HG03342 (cell line): ENCODE data around the gene PCNT.

ENCODE experiments used
- ATAC-seq: cut with Tn5 transposase; IDR thresholded peaks from one replicate; pipeline ENCODE4 v1.9.1; 2021; ENCODE audit warnings: mild to moderate bottlenecking, moderate library complexity; ENCODE audit not compliant: unreplicated experiment

PCNT gene

DNA sequence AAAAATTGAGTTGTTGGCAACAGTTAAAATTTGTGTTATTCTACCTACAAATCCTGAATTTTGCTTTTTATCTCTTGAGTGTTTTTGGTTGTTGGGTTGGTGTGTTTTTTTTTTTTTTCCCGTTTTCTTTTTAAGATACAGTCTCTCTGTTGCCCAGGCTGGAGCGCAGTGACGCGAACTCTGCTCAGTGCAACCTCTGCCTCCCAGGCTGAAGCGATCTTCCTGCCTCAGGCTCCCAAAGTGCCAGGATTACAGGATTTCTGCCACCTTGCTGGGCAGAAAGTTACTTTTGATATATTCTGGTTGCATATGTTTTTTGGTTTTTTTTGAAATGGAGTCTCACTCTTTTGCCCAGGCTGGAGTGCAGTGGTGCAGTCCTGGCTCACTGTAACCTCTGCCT lies 4.2 kb downstream of the PCNT start:
- no peak for ATAC-seq

DNA sequence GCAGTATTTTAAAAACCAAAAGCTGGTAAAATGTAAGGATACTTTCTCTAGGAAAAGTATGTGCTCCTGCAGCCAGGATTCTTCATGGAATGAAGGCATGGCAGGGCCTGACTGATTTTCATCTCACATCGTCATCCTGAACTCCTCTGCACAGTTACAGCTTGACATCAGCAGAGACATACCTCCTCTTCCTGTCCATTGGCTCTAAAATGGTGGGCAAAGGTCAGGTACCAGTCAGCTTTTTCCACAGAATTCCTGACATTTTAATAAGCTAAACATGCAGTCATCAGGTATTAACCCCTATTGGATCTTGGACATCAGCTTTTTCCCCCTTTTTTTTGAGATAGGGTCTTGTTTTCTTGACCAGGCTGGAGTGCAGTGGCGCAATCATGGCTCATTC lies 5.8 kb downstream of the PCNT start:
- ATAC-seq, result no peak

DNA sequence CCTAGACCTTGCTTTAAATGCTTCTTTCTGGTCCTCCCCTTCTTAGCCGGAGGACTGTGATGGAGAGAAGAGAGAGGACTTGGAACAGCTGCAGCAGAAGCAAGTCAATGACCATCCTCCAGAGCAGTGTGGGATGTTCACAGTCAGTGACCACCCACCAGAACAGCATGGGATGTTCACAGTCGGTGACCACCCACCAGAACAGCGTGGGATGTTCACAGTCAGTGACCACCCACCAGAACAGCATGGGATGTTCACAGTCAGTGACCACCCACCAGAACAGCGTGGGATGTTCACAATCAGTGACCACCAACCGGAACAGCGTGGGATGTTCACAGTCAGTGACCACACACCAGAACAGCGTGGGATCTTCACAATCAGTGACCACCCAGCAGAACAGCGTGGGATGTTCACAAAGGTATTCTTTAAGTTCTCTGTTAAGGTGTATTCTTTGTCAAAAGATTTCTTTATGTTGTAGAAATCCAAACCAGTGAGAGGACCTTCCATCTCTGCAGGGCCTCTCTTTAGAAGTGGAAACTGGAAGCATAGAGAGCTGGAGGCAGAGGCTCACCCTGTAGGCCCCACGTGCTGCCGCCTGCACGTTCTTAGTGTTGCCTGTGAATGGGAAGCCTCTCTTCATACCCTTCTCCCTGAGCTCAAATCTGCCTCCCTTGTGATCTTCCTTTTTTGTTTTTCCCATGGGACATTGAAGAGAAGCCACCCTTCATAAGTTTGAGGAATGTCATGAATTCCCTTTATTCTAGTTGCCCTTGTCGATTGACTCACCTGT lies 10.6 kb downstream of the PCNT start:
- no peak for ATAC-seq

DNA sequence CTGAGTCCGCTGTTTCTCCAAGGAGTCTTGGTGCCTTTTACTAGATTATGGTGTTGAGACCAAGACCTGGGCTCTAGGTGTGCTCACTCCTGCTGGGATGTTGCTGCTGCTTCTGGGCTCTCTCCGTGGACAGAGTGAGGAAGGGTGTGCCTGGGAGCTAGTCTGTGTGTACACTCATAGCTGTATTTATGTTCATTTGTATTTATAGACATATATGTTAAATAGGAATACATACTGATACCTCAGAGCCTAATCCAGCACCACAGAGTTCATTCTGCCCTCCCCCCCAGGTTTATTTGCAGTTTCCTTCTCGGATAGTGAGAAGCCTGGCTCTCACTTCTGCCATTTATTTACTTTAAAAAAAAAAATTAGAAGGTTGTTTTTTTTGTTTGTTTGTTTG lies 12.6 kb downstream of the PCNT start:
- no peak for ATAC-seq

DNA sequence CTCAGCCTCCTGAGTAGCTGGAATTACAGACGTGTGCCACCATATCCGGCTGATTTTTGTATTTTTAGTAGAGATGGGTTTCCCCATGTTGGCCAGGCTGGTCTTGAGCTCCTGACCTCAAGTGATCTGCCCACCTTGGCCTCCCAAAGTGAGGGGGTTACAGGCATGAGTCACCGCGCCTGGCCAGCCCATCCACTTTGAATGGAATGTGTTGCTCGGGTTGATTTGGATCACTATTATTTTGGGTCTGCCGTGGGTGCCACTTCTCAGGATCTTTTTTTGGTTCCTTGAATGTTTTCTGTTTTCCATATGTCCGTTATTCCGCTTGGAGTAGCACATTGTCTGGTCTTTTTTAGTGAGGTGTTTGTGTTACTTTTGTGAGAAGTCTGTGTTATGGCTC lies 17.0 kb downstream of the PCNT start:
- ATAC-seq, result no peak

DNA sequence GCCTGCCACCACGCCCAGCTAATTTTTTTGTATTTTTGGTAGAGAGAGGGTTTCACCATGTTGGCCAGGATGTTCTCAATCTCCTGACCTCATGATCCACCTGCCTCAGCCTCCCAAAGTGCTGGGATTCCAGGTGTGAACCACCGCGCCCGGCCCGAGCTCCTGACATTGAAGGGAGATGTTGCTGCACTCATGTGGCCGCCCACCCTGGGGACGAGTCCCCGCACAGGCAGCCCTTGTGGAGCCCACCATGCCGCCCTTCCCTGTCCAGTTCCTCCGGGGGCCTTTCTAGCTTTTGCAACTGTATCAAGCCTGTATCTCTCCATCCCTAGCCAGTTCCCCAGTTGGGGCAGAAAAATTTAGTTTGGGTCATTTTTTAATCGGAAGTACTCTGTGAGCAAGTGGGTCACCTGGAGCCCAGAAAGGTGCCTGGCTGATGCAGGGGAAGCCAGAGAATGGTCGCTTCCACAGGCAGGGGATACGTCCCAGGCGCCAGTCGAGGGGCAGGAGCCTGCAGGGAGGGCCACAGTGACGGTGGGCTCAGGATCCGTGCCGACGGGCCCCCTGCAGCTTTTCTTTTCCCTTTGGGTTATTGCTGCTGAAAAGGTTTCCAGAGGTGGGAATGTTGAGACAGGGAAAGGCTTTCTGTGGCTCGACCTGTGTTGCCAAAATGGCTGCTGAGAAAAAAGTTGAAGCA lies 20.4 kb downstream of the PCNT start:
- no peak for ATAC-seq

DNA sequence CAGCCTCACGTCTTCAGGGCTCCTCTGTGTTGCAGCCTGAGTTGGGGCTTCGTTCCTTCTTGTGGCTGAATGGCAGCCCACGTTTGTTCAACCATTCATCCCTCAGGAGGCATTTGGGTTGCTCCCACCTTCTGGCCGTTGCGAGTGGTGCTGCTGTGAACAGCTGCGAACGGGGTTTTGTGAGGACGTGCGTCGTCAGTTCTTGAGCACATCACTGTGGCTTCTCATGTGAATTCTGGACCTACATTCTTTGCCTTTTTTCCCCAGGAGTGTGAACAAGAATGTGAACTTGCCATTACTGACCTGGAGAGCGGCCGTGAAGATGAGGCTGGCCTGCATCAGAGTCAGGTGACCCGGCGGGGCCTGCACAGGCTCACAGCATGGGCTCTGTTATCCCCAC lies 21.9 kb downstream of the PCNT start:
- no peak for ATAC-seq

DNA sequence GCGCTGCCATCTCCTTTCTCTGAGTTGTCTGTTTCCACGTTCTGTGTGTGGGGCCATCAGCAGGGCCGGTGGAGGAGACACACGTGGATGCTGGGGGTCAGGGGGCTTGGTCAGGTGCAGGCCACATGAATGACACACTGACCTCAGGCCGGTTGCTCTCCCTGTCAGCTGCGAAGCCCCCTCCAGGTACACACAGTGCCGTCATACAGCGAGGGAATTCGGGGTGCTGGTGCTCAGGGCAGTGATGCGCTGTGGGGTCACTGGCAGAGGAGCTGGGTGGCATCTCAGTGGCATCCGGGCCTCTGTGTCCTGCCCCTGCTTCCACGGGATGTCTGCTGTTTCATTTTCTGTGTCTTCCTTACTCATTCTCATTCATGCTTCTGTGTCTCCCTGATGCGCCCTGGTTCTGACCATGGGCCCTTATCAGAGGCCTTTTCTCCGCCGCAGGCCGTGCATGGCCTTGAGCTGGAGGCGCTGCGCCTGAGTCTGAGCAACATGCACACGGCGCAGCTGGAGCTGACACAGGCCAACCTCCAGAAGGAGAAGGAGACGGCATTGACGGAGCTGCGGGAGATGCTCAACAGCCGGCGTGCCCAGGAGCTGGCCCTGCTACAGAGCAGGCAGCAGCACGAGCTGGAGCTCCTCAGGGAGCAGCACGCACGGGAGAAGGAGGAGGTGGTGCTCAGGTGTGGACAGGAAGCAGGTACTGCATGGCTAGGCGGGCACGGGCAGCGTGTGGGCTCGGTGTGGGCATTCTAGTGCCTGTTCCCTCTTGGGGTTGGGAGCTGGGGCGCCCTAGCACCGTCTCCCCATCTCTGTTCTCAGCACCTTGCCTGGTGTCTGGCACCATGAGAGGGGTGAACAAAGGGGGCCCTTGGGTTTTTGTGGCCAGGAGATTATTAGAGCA lies 22.6 kb downstream of the PCNT start:
- no peak for ATAC-seq

DNA sequence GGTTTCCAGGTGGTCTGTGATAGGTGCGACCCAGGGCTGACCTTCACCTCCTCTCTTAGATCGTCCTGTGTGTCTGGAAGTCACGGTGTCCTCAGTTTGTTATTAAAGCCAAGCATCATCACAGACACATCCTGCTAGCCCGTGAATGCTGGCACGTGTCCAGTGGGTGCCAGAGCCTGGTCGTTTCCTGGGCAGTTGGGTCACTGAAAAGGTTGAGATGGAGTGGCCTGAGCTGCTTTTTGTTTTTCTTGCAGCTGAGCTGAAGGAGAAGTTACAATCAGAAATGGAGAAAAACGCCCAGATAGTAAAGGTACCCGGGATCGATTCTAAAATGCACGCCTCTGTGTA lies 23.2 kb downstream of the PCNT start:
- ATAC-seq, result no peak

DNA sequence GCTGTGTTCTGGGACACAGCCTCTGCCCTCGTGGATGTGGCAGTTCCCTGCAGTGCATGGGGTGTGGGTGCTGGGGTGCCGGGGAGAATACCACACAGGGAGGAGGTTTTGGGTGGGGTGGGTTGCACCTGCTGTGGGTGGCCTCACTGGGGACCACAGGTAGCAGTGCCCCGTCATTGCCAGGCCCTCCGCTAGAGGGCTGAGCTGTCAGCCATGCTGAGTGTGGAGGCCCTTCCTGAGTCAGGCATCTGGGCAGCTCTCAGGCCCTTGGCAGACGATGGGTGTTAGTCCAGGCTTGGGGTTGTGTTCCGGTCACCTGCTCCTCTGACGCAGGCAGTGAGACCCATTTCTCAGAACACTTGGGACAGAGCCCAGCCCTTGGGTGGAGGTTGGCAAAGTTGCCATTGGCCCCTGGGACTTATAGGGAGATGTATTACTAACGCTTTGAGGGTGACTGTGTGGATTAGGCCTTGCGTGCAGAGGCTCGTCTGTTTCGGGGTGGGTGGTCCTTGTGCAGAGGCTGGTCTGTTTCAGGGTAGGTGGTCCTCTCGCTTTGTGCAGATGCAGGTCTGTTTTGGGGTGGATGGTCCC lies 23.9 kb downstream of the PCNT start:
- no peak for ATAC-seq

DNA sequence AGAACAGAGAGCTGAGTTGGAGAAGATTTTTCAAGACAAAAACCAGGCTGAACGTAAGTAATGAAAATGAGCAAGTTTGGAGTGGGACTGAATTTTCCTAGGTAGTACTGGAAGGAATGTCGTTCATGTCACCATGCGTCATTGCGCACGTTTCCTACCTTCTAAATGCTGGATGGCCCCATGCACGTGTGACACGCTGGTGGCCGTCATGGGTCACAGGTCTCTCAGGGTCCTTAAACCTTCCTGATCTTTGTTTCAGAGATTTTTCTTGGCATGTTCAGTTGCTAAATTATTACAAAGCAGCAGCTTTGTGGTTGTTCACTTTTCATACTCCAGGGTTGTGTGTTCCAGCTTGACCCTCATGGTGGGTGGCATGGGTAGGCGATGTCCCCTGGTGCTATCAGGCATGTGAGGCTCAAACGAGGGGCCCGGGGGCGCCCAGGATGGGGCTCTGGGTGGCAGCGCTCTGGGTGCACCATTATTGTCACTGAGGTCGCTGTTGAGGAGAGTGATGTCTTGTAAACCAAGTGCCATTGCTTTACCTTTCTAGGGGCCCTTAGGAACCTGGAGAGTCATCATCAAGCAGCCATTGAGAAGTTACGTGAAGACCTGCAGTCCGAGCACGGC lies 25.3 kb downstream of the PCNT start:
- no peak for ATAC-seq

DNA sequence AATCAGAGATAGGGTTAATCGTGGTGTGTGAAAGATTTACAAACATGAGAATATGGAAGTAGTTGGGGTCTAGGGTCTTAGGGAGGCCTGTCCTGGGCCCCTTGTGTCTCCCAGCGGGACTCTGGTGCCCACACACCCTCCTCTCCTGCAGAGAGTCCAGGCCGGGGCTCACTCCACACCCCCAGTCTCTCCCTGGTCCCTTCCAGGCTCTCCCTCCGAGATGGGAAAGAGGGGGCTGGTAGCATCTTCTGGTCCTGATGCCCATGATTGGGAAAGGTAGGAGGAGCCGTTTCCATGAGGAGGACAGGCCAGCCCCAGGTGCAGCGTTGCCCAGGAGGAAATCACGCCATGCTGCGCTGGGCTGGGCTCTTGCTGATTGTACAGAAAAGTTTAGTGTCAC lies 26.6 kb downstream of the PCNT start:
- no peak for ATAC-seq

DNA sequence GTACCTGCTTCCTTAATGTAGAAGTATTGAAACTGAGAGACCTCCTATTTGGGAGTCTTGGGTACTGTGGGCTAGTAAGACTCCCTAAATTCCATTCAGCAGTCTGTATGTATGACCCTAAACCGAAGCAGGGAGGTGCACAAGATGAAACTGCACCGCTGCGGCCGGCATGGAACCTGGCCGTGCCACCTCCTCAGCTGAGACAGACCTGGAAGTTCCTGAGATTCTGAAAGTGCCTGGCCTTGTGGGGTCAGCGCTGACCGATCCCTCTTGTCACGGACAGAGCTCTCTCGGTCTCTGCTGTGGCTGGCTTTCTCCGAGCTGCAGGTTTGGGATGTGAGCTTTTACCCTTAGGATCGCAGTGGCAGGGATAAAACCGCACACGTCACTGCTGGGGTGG lies 27.0 kb downstream of the PCNT start:
- ATAC-seq, result no peak

DNA sequence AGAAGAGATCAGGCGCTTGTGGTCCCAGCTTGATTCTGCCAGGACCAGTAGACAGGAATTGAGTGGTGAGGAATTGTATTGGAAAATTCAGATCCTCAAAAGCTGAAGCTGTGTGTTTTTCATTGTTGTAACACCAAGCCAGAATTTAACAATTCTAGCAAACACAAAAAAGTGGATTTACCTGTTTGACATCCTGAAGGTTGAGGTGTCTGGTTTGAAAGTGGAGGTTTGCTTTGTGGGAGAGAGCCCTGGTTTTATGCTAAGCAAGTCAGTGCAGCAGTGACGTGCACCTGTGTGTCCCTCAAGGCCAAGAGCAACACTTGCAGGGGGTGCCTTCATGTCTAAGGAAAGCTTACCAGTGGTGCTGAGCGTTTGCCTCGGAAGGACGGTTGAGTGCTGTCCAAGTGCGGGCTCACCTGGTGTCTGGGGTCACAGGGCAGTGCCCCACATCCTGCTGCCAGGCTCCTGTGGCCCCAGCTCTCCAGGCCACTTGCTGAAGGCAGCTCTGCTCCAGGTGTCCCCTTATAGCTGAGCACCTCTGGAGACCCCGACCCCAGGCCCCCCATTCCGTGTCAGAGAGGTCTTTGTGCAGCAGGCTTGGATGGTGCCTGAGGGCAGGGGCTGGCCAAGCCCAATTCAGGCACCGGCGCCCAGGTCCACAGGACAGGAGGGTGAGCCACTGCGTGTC lies 27.7 kb downstream of the PCNT start:
- ATAC-seq, result no peak

DNA sequence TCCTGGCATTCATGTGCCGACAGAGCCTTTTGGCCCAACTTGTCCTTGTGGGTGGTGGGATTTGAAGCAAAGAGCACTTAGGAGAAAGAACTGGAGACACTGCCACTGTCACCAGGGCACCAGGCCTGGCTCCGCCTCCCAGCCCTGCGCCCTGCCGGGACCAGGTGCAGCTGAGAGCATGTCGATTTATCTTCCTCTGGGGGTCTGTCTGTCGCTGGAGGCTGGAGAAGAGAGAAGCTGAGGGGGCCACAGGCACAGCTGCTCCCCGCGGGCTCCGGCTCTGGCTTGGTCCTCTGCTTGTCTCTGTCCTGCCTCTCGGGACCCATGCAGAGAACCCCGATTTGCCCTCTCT lies 28.2 kb downstream of the PCNT start:
- no peak for ATAC-seq

DNA sequence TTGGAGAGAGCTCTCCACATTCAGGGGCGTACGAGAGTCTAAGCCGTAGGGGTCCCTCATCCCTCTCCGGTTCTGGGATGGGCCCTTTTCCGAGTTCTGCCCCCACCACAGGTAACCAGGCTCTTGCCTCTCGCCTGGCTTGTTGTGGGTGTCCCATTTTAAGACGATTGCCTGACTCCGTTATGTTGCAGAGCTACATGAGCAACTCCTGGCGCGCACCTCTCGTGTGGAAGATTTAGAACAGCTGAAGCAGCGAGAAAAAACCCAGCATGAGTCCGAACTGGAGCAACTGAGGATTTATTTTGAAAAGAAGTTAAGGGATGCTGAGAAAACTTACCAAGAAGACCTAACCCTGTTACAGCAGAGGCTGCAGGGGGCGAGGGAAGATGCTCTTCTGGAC lies 29.0 kb downstream of the PCNT start:
- ATAC-seq, result no peak

DNA sequence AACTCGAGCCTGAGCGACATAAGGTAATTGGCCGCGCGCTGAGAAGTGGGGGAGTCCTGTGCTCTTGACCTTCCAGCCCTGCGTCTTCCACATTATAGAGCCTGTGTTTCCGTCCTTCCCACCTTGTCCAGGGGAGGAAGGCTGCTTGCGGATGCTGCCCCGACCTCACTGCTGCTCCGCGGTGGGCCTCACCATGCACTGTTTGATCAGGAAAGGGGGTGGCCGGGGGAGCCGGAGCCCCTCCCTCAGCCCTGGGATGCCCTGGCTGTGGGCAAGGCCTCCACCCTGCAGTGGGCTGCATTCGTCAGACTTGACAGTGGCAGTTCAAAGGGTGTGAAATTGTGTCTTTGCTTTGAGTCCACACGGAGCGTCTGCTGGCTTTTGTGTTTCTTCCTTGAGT lies 30.1 kb downstream of the PCNT start:
- no peak for ATAC-seq

DNA sequence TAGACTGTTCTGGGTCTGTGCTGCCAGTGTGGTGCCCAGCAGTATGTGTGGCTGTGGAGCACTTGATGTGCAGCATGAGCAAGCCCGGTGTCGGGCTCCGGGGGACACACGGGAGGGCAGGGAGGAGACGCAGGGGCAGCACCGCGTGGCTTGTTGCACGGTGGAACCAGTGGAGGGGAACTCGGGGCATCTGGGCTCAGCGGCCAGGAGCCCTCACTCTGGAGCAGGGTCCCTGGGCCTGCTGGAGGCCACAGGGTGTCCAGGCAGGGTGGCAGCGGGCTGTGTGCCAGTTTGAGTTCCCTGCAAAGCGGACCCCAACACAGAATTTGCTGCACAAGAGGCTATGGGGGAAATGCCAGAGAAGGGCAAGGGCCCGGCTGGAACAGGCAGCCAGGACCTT lies 30.6 kb downstream of the PCNT start:
- ATAC-seq, result no peak

DNA sequence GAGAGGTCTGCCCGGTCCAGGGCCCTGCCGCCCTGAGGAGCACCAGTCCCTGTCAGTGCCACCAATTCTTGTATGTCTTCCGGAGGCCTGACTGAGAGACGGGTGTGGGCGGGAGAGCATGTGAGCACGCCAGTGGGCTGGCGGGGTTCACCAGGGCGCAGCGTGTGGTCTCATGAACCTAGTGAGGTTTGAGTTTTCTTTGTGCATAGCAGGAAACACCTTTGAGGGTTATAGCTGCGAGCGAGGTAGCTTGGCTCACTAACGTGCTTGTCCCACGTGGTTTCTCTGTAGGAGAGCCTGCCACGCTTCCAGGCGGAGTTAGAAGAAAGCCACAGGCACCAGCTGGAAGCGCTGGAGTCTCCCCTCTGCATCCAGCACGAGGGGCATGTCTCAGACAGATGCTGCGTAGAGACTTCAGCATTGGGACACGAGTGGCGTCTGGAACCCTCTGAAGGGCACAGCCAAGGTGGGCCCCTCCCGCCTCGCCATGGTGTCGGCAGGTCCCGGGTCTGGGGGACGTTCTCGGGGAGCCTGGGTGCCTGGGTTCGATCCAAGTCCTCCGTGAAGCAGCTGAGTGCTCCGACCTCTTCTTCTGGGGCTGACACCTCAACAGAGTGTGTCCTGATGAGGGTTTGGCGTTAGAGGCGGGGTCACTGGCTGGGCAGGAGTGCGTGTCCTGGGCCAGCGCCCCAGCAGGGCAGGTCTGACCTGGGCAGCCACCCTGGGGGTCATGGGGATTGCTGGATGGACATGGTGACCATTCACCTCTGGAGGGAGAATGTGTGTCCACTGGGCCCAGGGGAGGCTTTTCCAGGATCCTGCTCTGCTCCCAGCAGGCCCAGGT lies 31.4 kb downstream of the PCNT start:
- no peak for ATAC-seq

DNA sequence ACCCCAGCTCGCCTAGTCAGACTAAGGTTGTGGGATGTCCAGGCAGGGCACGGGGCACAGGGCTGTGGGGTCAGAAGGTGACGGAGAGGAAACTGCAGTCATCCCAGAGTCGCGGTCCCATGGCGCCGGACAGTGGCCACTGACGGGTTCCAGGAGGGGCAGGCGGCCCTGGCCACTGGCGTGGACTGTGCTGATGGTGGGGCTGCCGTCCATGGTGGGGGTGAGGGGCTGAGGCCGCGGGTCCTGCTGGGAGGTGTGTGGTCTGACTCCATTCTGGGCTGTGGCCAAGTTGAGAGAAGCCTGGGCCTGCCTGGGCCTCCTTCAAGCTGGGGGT lies 32.0 kb downstream of the PCNT start:
- ATAC-seq, result no peak
